PFSK-1 (cell line): ENCODE data around the gene SCAANT1.

Experiments
- FOXP2 ChIP-seq: optimal IDR thresholded peaks from 2 replicates; pipeline ENCODE3; 2011; ENCODE audit warnings: borderline replicate concordance, control low read depth, inconsistent platforms; ENCODE audit not compliant: insufficient read depth; ENCODE audit errors: extremely low read length, extremely low read depth
- POLR2AphosphoS5 ChIP-seq: IDR thresholded peaks from 2 replicates; pipeline ENCODE4 v1.6.1; 2012; ENCODE audit warnings: low read depth, mild to moderate bottlenecking, control low read depth, low read length, moderate library complexity
- REST ChIP-seq, 2 experiments: IDR thresholded peaks; 2 replicates each; pipeline versions ENCODE4 v1.6.1 to v1.8.0; 2011 to 2012; ENCODE audit warnings: low read depth in 2 of 2, low read length in 2 of 2, control low read depth in 1 of 2, inconsistent platforms in 1 of 2, mild to moderate bottlenecking in 1 of 2, moderate library complexity in 1 of 2; ENCODE audit not compliant: insufficient read depth in 1 of 2
- SIN3A ChIP-seq: IDR thresholded peaks from 2 replicates; pipeline ENCODE4 v1.6.1; 2012; ENCODE audit warnings: mild to moderate bottlenecking, low read length, moderate library complexity, borderline replicate concordance; ENCODE audit not compliant: insufficient read depth
- TAF1 ChIP-seq: IDR thresholded peaks from 2 replicates; pipeline ENCODE4 v1.6.1; 2012; ENCODE audit warnings: low read length, control low read depth, borderline replicate concordance; ENCODE audit not compliant: insufficient read depth

The SCAANT1 gene

GRCh38 chr3:63864965-63865327 is 47.2 kb downstream of the SCAANT1 start:
- TF ChIP-seq POLR2AphosphoS5 (no peak), FOXP2 (no peak), TAF1 (no peak), REST (IDR thresholded peaks at IDR 0.05; ENCODE audit: insufficient read depth in 1 of 2, low read depth in 2 of 2, low read length in 2 of 2) (no peak), SIN3A (no peak)

- TF ChIP-seq POLR2AphosphoS5 (no peak), SIN3A (no peak), FOXP2 (no peak), REST (IDR thresholded peaks at IDR 0.05; ENCODE audit: insufficient read depth in 1 of 2, low read depth in 2 of 2, low read length in 2 of 2) (no peak), TAF1 (no peak)
Observed at GRCh38 chr3:63864008-63864964, 47.9 kb downstream of the SCAANT1 start.

GRCh38 chr3:63863150-63864007 is 48.8 kb downstream of the SCAANT1 start, which contains the start of the genes ATXN7 and THOC7:
TSS of gene ATXN7 (plus strand) at chr3:63863867. CDS start at chr3:63912599, 48,732 bp downstream.
TSS of gene THOC7 (minus strand) at chr3:63863805. CDS start at chr3:63863790, 15 bp downstream.
- TF ChIP-seq TAF1 = 0 out of 2 replicates have a peak, but pooled peaks have one; percentile 31
- peak; percentile 12 for TF ChIP-seq FOXP2
- no peak for TF ChIP-seq POLR2AphosphoS5
- TF ChIP-seq REST (IDR thresholded peaks at IDR 0.05; ENCODE audit: insufficient read depth in 1 of 2, low read depth in 2 of 2, low read length in 2 of 2) = no peak
- no peak for TF ChIP-seq SIN3A

- TF ChIP-seq POLR2AphosphoS5 (no peak), FOXP2 (no peak), TAF1 (no peak), REST (IDR thresholded peaks at IDR 0.05; ENCODE audit: insufficient read depth in 1 of 2, low read depth in 2 of 2, low read length in 2 of 2) (no peak), SIN3A (no peak)
Observed at GRCh38 chr3:63862804-63863149, 49.4 kb downstream of the SCAANT1 start.
